ENCODE measurements around the gene C6orf136.

DNA sequence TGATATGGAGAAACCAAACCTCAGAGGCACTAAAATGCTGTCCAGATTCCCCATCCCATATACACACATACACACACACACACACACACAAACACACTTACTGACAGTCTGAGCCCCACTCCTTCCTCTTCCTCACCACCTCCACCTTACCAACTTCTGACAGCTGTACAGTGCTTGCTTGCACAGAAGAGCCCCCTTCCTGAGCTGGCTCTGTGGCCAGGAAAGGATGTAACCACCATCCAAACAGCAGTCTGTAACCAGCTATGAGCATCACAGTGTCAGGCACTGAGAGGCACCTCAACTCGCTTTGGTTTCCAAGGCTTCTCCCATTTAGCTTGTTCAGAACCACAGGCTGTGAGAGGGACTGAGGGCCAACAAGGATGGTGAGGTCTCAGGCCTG is 5.9 kb upstream of the C6orf136 start:
- TF ChIP-seq POLR2A (IDR thresholded peaks at IDR 0.05; ENCODE audit: low read length) = no peak
- no peak for TF ChIP-seq GATA1 (IDR thresholded peaks at IDR 0.05; ENCODE audit: low read depth, low read length)
